Mesendoderm (in vitro differentiated cells): ENCODE results near the gene SOAT2.
A peak's percentile ranks its signal among the peaks of the same experiment; 100 is the strongest.
"Not testable (repeated sequence)": the region's sequence is repeated elsewhere in the genome, so short reads cannot be mapped to it uniquely, and the experiment has no call there.

Experiments used
- DNase-seq: peaks from one replicate; pipeline ENCODE4 v3.0.0; 2013
- H2AK5ac ChIP-seq: 2 replicates; pipeline ENCODE4 v1.6.1; 2013; ENCODE audit warnings: low read length, inconsistent platforms
- H2BK120ac ChIP-seq: 2 replicates; pipeline ENCODE4 v1.6.1; 2013; ENCODE audit warnings: low read depth, mild to moderate bottlenecking, low read length, moderate library complexity, mixed read lengths
- H2BK15ac ChIP-seq: replicated peaks from 2 replicates; pipeline ENCODE4 v1.6.1; 2013; ENCODE audit warnings: low read depth, mild to moderate bottlenecking, moderate library complexity
- H2BK5ac ChIP-seq: 2 replicates; pipeline ENCODE4 v1.6.1; 2013; ENCODE audit warnings: low read length, inconsistent platforms
- H3K18ac ChIP-seq: 2 replicates; pipeline ENCODE4 v1.6.1; 2013; ENCODE audit warnings: mild to moderate bottlenecking, low read length, mixed read lengths
- H3K23ac ChIP-seq: one replicate; pipeline ENCODE4 v1.6.1; 2013; ENCODE audit warnings: low read length
- H3K27ac ChIP-seq: 2 replicates; pipeline ENCODE4 v1.5.1; 2013; ENCODE audit warnings: low read depth, mild to moderate bottlenecking, inconsistent platforms, low read length, moderate library complexity
- H3K27me3 ChIP-seq: 2 replicates; pipeline ENCODE4 v1.6.1; 2013; ENCODE audit warnings: low read length, control low read depth, mild to moderate bottlenecking, inconsistent platforms; ENCODE audit not compliant: insufficient read depth, poor library complexity
- H3K36me3 ChIP-seq: 2 replicates; pipeline ENCODE4 v1.6.1; 2013; ENCODE audit warnings: low read length, inconsistent platforms; ENCODE audit not compliant: control insufficient read depth, insufficient read depth
- H3K4ac ChIP-seq: one replicate; pipeline ENCODE4 v1.6.1; 2013; ENCODE audit warnings: low read depth, mild to moderate bottlenecking, low read length, moderate library complexity
- H3K4me1 ChIP-seq: 2 replicates; pipeline ENCODE4 v1.6.1; 2013; ENCODE audit warnings: low read depth, low read length, inconsistent platforms; ENCODE audit not compliant: control insufficient read depth
- H3K4me2 ChIP-seq: 2 replicates; pipeline ENCODE4 v1.6.1; 2013; ENCODE audit warnings: low read length
- H3K4me3 ChIP-seq: 2 replicates; pipeline ENCODE4 v1.5.1; 2013; ENCODE audit warnings: mild to moderate bottlenecking, low read length
- H3K56ac ChIP-seq: one replicate; pipeline ENCODE4 v1.6.1; 2013; ENCODE audit warnings: low read length
- H3K79me1 ChIP-seq: 2 replicates; pipeline ENCODE4 v1.6.1; 2013; ENCODE audit warnings: low read length, inconsistent platforms
- H3K79me2 ChIP-seq: 2 replicates; pipeline ENCODE4 v1.6.1; 2013; ENCODE audit warnings: mild to moderate bottlenecking, low read length; ENCODE audit not compliant: control insufficient read depth, insufficient read depth
- H3K9ac ChIP-seq: 2 replicates; pipeline ENCODE4 v1.6.1; 2013; ENCODE audit warnings: low read length, inconsistent platforms
- H4K5ac ChIP-seq: one replicate; pipeline ENCODE4 v1.6.1; 2013; ENCODE audit warnings: low read length
- H4K8ac ChIP-seq: one replicate; pipeline ENCODE4 v1.6.1; 2013; ENCODE audit warnings: low read depth, mild to moderate bottlenecking, control low read depth, low read length, moderate library complexity
- WGBS: extraction: QIAGEN DNeasy Blood & Tissue Kit; methylation state at CpG from one replicate; pipeline ENCODE4 v1.1.7; 2013; ENCODE audit warnings: low lambda C conversion rate, missing lambda C conversion rate; ENCODE audit not compliant: insufficient coverage; ENCODE audit errors: extremely low coverage; 5-methylcytosine and 5-hydroxymethylcytosine counted together

Gene SOAT2

GRCh38 chr12:53107122-53107521 lies 3.8 kb downstream of the SOAT2 start:
- Histone ChIP-seq H2BK15ac (no peak overlapping the region), H3K23ac (no peak overlapping the region), H3K18ac (no peak overlapping the region), H3K4me2 (no peak overlapping the region), H2BK5ac (no peak overlapping the region), H3K27ac (no peak overlapping the region), H3K4me1 (no peaks in the 10 kb centered on the region), H4K8ac (no peak overlapping the region), H3K79me2 (no peaks in the 10 kb centered on the region), H3K36me3 (no peaks in the 10 kb centered on the region), H3K27me3 (no peaks in the 10 kb centered on the region), H4K5ac (no peak overlapping the region), H2BK120ac (no peak overlapping the region), H3K4me3 (no peak overlapping the region), H3K4ac (no peak overlapping the region), H3K9ac (no peak overlapping the region), H3K56ac (no peak overlapping the region), H2AK5ac (no peak overlapping the region), H3K79me1 (no peaks in the 10 kb centered on the region)
- no CpG with 5 or more reads among the region's 7 CpGs for WGBS
- no peak for DNase-seq

GRCh38 chr12:53112431-53112830 lies 9.1 kb downstream of the SOAT2 start:
- H3K4ac ChIP-seq, H2BK5ac ChIP-seq, H3K4me3 ChIP-seq, H2AK5ac ChIP-seq, H3K27ac ChIP-seq, DNase-seq, H3K27me3 ChIP-seq, H3K4me2 ChIP-seq, H4K5ac ChIP-seq, H3K23ac ChIP-seq, H3K9ac ChIP-seq, H2BK120ac ChIP-seq, H3K79me2 ChIP-seq, H3K36me3 ChIP-seq, H3K79me1 ChIP-seq, H3K56ac ChIP-seq, H2BK15ac ChIP-seq, H3K4me1 ChIP-seq, H4K8ac ChIP-seq, H3K18ac ChIP-seq: not testable (repeated sequence)
- no CpG with 5 or more reads among the region's 7 CpGs for WGBS

GRCh38 chr12:53113136-53113705 lies 9.9 kb downstream of the SOAT2 start:
- Histone ChIP-seq H3K4me1 (no peaks in the 10 kb centered on the region), H3K4me3 (no peak overlapping the region), H2BK120ac (no peak overlapping the region), H4K5ac (no peak overlapping the region), H3K4me2 (no peak overlapping the region), H3K27me3 (no peaks in the 10 kb centered on the region), H2BK5ac (no peak overlapping the region), H3K23ac (no peak overlapping the region), H3K27ac (no peak overlapping the region), H3K36me3 (no peaks in the 10 kb centered on the region), H4K8ac (no peak overlapping the region), H3K4ac (no peak overlapping the region), H3K56ac (no peak overlapping the region), H2BK15ac (no peak overlapping the region), H2AK5ac (no peak overlapping the region), H3K9ac (no peak overlapping the region), H3K79me2 (no peaks in the 10 kb centered on the region), H3K79me1 (no peaks in the 10 kb centered on the region), H3K18ac (no peak overlapping the region)
- no CpG with 5 or more reads among the region's 12 CpGs for WGBS
- DNase-seq, result no peak

GRCh38 chr12:53113951-53114350 lies 10.7 kb downstream of the SOAT2 start:
- no peaks in the 10 kb centered on the region for H3K36me3 ChIP-seq
- H3K9ac ChIP-seq, result no peak overlapping the region
- no peak overlapping the region for H3K56ac ChIP-seq
- no peak overlapping the region for H3K18ac ChIP-seq
- H3K27me3 ChIP-seq, result no peaks in the 10 kb centered on the region
- no peaks in the 10 kb centered on the region for H3K4me1 ChIP-seq
- no peaks in the 10 kb centered on the region for H3K79me1 ChIP-seq
- H3K4me3 ChIP-seq, result no peak overlapping the region
- no peak overlapping the region for H3K27ac ChIP-seq
- no peak overlapping the region for H2BK15ac ChIP-seq
- no peak overlapping the region for H4K8ac ChIP-seq
- no peak overlapping the region for H2BK5ac ChIP-seq
- no peak overlapping the region for H3K4ac ChIP-seq
- no peak overlapping the region for H2BK120ac ChIP-seq
- H3K79me2 ChIP-seq, result no peaks in the 10 kb centered on the region
- H3K4me2 ChIP-seq, result no peak overlapping the region
- no peak for DNase-seq
- no peak overlapping the region for H3K23ac ChIP-seq
- no peak overlapping the region for H4K5ac ChIP-seq
- no peak overlapping the region for H2AK5ac ChIP-seq

- DNase-seq, result peak; percentile 55
- H3K23ac ChIP-seq, result no peak overlapping the region
- H3K79me1 ChIP-seq, result no peaks in the 10 kb centered on the region
- H2BK15ac ChIP-seq, result no peak overlapping the region
- no peak overlapping the region for H2AK5ac ChIP-seq
- H3K9ac ChIP-seq, result no peak overlapping the region
- no peaks in the 10 kb centered on the region for H3K27me3 ChIP-seq
- no peaks in the 10 kb centered on the region for H3K36me3 ChIP-seq
- H3K4me3 ChIP-seq, result no peak overlapping the region
- no peak overlapping the region for H2BK5ac ChIP-seq
- no peak overlapping the region for H3K4ac ChIP-seq
- H3K18ac ChIP-seq, result no peak overlapping the region
- H3K4me1 ChIP-seq, result no peaks in the 10 kb centered on the region
- H3K79me2 ChIP-seq, result no peaks in the 10 kb centered on the region
- H4K5ac ChIP-seq, result no peak overlapping the region
- H3K27ac ChIP-seq, result no peak overlapping the region
- H3K56ac ChIP-seq, result no peak overlapping the region
- no peak overlapping the region for H3K4me2 ChIP-seq
- H2BK120ac ChIP-seq, result no peak overlapping the region
- WGBS, result no CpG with 5 or more reads among the region's 33 CpGs
- no peak overlapping the region for H4K8ac ChIP-seq
Observed at GRCh38 chr12:53115112-53115890, 12.0 kb downstream of the SOAT2 start.
